CD4-positive, alpha-beta T cell treated with Interleukin-17A for 1 hour (primary cell): Measurements from ENCODE around the gene ELMO1.

Source experiments
- DNase-seq: peaks from one replicate; pipeline ENCODE4 v3.0.0-alpha.2; 2020

ELMO1 gene

GRCh38 chr7:37209195-37209594, 239.5 kb downstream of the ELMO1 start:
- DNase-seq = no peak

- peak; percentile 53 for DNase-seq
Measured at GRCh38 chr7:37208528-37208927, 240.1 kb downstream of the ELMO1 start.

- no peak for DNase-seq
Measured at GRCh38 chr7:37206192-37206591, 242.5 kb downstream of the ELMO1 start.

GRCh38 chr7:37205451-37205850, 243.2 kb downstream of the ELMO1 start:
- DNase-seq = no peak

GRCh38 chr7:37201876-37202198, 246.8 kb downstream of the ELMO1 start:
- DNase-seq = no peak

GRCh38 chr7:37201003-37201875, 247.4 kb downstream of the ELMO1 start:
- DNase-seq = peak; percentile 52

- DNase-seq = peak; percentile 74
Measured at GRCh38 chr7:37198906-37199485, 249.7 kb downstream of the ELMO1 start.

GRCh38 chr7:37198041-37198905, 250.4 kb downstream of the ELMO1 start:
- no peak for DNase-seq

- no peak for DNase-seq
Measured at GRCh38 chr7:37197108-37197507, 251.6 kb downstream of the ELMO1 start.

GRCh38 chr7:37196676-37197075, 252.0 kb downstream of the ELMO1 start:
- DNase-seq = no peak

GRCh38 chr7:37195388-37195787, 253.3 kb downstream of the ELMO1 start:
- DNase-seq = no peak

- DNase-seq = no peak
Measured at GRCh38 chr7:37194943-37195342, 253.7 kb downstream of the ELMO1 start.

GRCh38 chr7:37193775-37194135, 254.9 kb downstream of the ELMO1 start:
- no peak for DNase-seq

- no peak for DNase-seq
Measured at GRCh38 chr7:37193087-37193774, 255.4 kb downstream of the ELMO1 start.

GRCh38 chr7:37191797-37192196, 256.9 kb downstream of the ELMO1 start:
- no peak for DNase-seq

GRCh38 chr7:37187179-37187578, 261.5 kb downstream of the ELMO1 start:
- DNase-seq = no peak

GRCh38 chr7:37186753-37187152, 261.9 kb downstream of the ELMO1 start:
- DNase-seq = no peak

- no peak for DNase-seq
Measured at GRCh38 chr7:37181550-37181932, 267.1 kb downstream of the ELMO1 start.

- DNase-seq = no peak
Measured at GRCh38 chr7:37180828-37181549, 267.7 kb downstream of the ELMO1 start.

GRCh38 chr7:37176079-37176478, 272.6 kb downstream of the ELMO1 start:
- DNase-seq = no peak

- DNase-seq = no peak
Measured at GRCh38 chr7:37174460-37174859, 274.2 kb downstream of the ELMO1 start.

- DNase-seq = no peak
Measured at GRCh38 chr7:37173670-37174069, 275.0 kb downstream of the ELMO1 start.

GRCh38 chr7:37162106-37162505, 286.6 kb downstream of the ELMO1 start:
- DNase-seq = no peak
